Measurements from ENCODE around the gene FEM1A. TPM values are rescaled to one million over a fixed set of nuclear protein-coding genes. Genes with fewer than 3 reads are reported as not detected.

Gene FEM1A
- total and polyA plus RNA-seq, 2 donors (not counting 1 experiment from before 2014, with no cell fraction given) = 5.8 to 18.7 TPM

DNA sequence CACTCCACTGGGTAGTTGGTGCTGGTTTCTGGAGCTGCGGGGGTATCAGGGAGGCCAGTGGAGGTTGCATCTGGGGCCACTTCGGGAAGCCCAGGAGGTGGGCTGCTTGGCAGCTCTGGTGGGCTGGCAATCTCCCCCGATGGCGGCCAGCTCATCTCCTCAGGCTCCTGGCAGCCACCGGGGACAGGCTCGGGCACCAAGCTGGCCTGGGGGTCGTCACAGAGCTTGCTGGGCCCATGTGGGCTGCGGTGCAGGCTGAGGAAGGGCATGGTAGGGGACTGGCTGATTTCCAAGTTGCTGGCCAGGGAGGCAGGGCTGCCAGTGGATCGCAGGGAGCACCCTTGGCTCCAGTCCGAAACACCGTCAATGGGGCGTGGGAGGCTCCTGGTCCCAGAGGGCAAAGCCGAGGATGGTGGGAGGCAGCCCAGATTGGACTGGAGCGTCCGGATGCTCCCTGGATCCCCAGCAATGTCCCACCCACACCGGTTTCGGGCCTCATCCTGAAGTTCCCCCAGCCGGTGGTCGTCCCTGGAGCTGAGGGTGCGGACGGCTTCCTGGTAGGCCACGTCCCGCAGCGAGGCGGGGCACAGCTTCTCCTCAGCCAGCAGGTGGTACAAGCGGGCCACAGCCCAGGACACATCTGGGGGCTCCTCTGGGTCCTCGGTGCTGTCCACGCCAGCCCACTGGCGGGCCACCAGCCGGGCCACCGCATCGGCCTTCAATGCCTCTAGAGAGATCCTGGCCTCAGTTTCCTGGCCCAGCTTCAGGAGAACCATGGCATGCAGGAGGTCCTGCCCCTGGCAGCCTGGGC is 26.1 kb downstream of the FEM1A start:
- Histone ChIP-seq H3K4me3 (ENCODE audit: control extremely low read depth in 1 of 5, extremely low read depth in 1 of 5, insufficient read depth in 1 of 5, low read depth in 2 of 5, low read length in 4 of 5) (no peak overlapping the region), H3K36me3 (replicated peaks in 1 of 2; ENCODE audit: control extremely low read depth in 1 of 2, control insufficient read depth in 1 of 2, extremely low read depth in 1 of 2, insufficient read depth in 2 of 2, low read length in 1 of 2) (peaks cover 0 to 24% of the 10 kb centered on the region in 2 experiments), H3K79me2 (ENCODE audit: control insufficient read depth, insufficient read depth, low read length) (peaks cover 46% of the 10 kb centered on the region), H3K4me2 (replicated peaks; ENCODE audit: low read depth, low read length, poor library complexity, severe bottlenecking) (no peak overlapping the region), H3K4me1 (ENCODE audit: control insufficient read depth in 2 of 2, insufficient read depth in 2 of 2, low read length in 2 of 2) (peaks cover 7 to 11% of the 10 kb centered on the region in 2 donors), H4K20me1 (ENCODE audit: control insufficient read depth, insufficient read depth, low read length, poor library complexity, severe bottlenecking) (peaks cover 15% of the 10 kb centered on the region), H3K27me3 (replicated peaks in 1 of 4; ENCODE audit: control extremely low read depth in 1 of 4, control insufficient read depth in 3 of 4, insufficient read depth in 4 of 4, low read length in 3 of 4) (no peaks in the 10 kb centered on the region), H3K9me3 (ENCODE audit: control extremely low read depth in 1 of 3, control insufficient read depth in 2 of 3, insufficient read depth in 1 of 3, low read length in 2 of 3) (peaks cover 0 to 3% (median 0%) of the 10 kb centered on the region in 3 donors), H2AFZ (ENCODE audit: insufficient read depth, low read depth, low read length, poor library complexity, severe bottlenecking) (no peak overlapping the region), H3K9ac (ENCODE audit: low read length) (no peak overlapping the region), H3K27ac (ENCODE audit: low read length in 2 of 2) (no peak overlapping the region)
- ATAC-seq (ENCODE audit: low read depth) (no peak), DNase-seq (no peak)
- Mint-ChIP-seq H3K4me1 (peaks cover 18% of the 10 kb centered on the region), H3K27ac (no peak overlapping the region), H3K9me3 (ENCODE audit: insufficient read depth) (no peaks in the 10 kb centered on the region), H3K4me3 (no peak overlapping the region), H3K27me3 (no peaks in the 10 kb centered on the region)
- intact Hi-C loops (cut with micrococcal nuclease) = no loop called here
- TF ChIP-seq, protein P1, sequence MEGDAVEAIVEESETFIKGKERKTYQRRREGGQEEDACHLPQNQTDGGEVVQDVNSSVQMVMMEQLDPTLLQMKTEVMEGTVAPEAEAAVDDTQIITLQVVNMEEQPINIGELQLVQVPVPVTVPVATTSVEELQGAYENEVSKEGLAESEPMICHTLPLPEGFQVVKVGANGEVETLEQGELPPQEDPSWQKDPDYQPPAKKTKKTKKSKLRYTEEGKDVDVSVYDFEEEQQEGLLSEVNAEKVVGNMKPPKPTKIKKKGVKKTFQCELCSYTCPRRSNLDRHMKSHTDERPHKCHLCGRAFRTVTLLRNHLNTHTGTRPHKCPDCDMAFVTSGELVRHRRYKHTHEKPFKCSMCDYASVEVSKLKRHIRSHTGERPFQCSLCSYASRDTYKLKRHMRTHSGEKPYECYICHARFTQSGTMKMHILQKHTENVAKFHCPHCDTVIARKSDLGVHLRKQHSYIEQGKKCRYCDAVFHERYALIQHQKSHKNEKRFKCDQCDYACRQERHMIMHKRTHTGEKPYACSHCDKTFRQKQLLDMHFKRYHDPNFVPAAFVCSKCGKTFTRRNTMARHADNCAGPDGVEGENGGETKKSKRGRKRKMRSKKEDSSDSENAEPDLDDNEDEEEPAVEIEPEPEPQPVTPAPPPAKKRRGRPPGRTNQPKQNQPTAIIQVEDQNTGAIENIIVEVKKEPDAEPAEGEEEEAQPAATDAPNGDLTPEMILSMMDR (IDR thresholded peaks at IDR 0.05) = no peak
- no peak for TF ChIP-seq EZH2 (IDR thresholded peaks at IDR 0.05; ENCODE audit: borderline replicate concordance, insufficient read depth, low read depth, low read length, poor library complexity, severe bottlenecking)
- 97% methylated on average over 32 of the region's 32 CpGs for WGBS (ENCODE audit: insufficient coverage)
- ChIA-PET POLR2A (interaction anchor here (0.6 kb wide), 2 partner anchors 39 to 491 kb away, joined by 5 to 12 read pairs; no protein-coding TSS in a partner anchor), CTCF (interaction anchor here (0.8 to 16.3 kb wide), 6 partner anchors 8 to 214 kb away, joined by 3 to 612 read pairs (median 4); no protein-coding TSS in a partner anchor)

DNA sequence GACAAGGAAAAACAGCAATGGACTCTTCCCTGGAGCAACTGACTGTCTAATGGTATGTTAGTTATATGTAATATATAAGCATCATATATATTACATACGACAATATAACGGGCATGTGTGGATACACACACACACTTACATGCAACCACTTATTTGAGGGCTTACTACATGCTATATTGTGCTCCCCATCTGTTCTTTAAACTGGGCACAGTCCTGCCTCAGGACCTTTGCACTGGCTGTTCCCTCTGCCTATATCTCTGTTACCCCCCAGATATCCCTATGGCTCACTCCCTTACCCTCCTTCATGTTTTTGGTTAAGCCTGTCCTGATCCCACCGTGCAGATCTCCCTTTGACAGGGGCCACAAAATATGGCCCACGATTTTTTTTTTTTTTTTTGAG is 29.7 kb downstream of the FEM1A start:
- Mint-ChIP-seq H3K9me3 (ENCODE audit: insufficient read depth) (no peaks in the 10 kb centered on the region), H3K27ac (no peak overlapping the region), H3K27me3 (no peaks in the 10 kb centered on the region), H3K4me1 (peaks cover 6% of the 10 kb centered on the region), H3K4me3 (no peak overlapping the region)
- DNase-seq (no peak), ATAC-seq (ENCODE audit: low read depth) (no peak)
- CTCF ChIA-PET = interaction anchor here (1.3 to 4.6 kb wide), 2 partner anchors 12 to 210 kb away, joined by 3 to 30 read pairs; no protein-coding TSS in a partner anchor
- H3K27ac ChIP-seq (ENCODE audit: low read length in 2 of 2) = no peak overlapping the region
- H3K4me2 ChIP-seq (replicated peaks; ENCODE audit: low read depth, low read length, poor library complexity, severe bottlenecking) = no peak overlapping the region
- H3K36me3 ChIP-seq (replicated peaks in 1 of 2; ENCODE audit: control extremely low read depth in 1 of 2, control insufficient read depth in 1 of 2, extremely low read depth in 1 of 2, insufficient read depth in 2 of 2, low read length in 1 of 2) = peaks cover 0 to 30% of the 10 kb centered on the region in 2 experiments
- H2AFZ ChIP-seq (ENCODE audit: insufficient read depth, low read depth, low read length, poor library complexity, severe bottlenecking) = no peak overlapping the region
- no peaks in the 10 kb centered on the region for H3K27me3 ChIP-seq (replicated peaks in 1 of 4; ENCODE audit: control extremely low read depth in 1 of 4, control insufficient read depth in 3 of 4, insufficient read depth in 4 of 4, low read length in 3 of 4)
- no peak for TF ChIP-seq EZH2 (IDR thresholded peaks at IDR 0.05; ENCODE audit: borderline replicate concordance, insufficient read depth, low read depth, low read length, poor library complexity, severe bottlenecking)
- TF ChIP-seq, protein P1 (IDR thresholded peaks at IDR 0.05) = no peak
- H3K4me1 ChIP-seq (ENCODE audit: control insufficient read depth in 2 of 2, insufficient read depth in 2 of 2, low read length in 2 of 2) = no peaks in the 10 kb centered on the region
- POLR2A ChIA-PET = no interaction called here
- H4K20me1 ChIP-seq (ENCODE audit: control insufficient read depth, insufficient read depth, low read length, poor library complexity, severe bottlenecking) = peaks cover 35% of the 10 kb centered on the region
- H3K4me3 ChIP-seq (ENCODE audit: control extremely low read depth in 1 of 5, extremely low read depth in 1 of 5, insufficient read depth in 1 of 5, low read depth in 2 of 5, low read length in 4 of 5) = no peak overlapping the region
- H3K9me3 ChIP-seq (ENCODE audit: control extremely low read depth in 1 of 3, control insufficient read depth in 2 of 3, insufficient read depth in 1 of 3, low read length in 2 of 3) = no peaks in the 10 kb centered on the region
- intact Hi-C loops (cut with micrococcal nuclease) = no loop called here
- H3K9ac ChIP-seq (ENCODE audit: low read length) = no peak overlapping the region
- WGBS (ENCODE audit: insufficient coverage) = 73% methylated on average over 3 of the region's 4 CpGs
- peaks cover 69% of the 10 kb centered on the region for H3K79me2 ChIP-seq (ENCODE audit: control insufficient read depth, insufficient read depth, low read length)
